AG09309 (cell line): Measurements from ENCODE around the gene ATP8A2.

ENCODE experiments used
- DNase-seq: peaks from one replicate; pipeline ENCODE4 v3.0.0-alpha.2; 2010; ENCODE audit warnings: low read depth
- H3K4me3 ChIP-seq: 2 replicates; pipeline ENCODE4 v1.5.1; 2011; ENCODE audit warnings: mild to moderate bottlenecking, low read depth, low read length, moderate library complexity; ENCODE audit not compliant: control insufficient read depth
- TF ChIP-seq, protein P1 (sequence below): IDR thresholded peaks from 2 replicates; pipeline ENCODE4 v1.5.1; 2011; ENCODE audit warnings: mild to moderate bottlenecking, low read depth, low read length, inconsistent platforms; ENCODE audit not compliant: insufficient read depth, control insufficient read depth; ENCODE audit errors: missing control alignments

ATP8A2 gene

DNA sequence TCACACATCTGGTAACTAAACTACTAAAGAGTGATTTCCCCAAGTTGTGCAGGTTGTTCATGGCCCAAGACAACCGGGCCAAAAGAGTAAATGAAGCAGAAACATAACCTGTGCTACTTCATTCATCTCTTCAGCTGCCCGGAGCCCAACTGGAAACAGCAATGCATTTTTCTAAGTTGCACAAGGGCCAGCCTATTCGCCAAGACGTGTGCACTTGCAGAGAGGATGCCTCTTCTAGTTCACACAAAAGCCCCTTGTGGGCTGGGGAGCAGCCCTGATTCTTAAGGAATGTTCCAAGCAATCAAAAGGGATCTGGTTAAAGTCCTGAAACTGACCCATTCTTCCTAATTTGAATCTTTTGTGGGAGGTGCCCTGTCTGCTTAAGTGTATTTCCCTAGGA, 404.2 kb downstream of the ATP8A2 start:
- TF ChIP-seq, protein P1, sequence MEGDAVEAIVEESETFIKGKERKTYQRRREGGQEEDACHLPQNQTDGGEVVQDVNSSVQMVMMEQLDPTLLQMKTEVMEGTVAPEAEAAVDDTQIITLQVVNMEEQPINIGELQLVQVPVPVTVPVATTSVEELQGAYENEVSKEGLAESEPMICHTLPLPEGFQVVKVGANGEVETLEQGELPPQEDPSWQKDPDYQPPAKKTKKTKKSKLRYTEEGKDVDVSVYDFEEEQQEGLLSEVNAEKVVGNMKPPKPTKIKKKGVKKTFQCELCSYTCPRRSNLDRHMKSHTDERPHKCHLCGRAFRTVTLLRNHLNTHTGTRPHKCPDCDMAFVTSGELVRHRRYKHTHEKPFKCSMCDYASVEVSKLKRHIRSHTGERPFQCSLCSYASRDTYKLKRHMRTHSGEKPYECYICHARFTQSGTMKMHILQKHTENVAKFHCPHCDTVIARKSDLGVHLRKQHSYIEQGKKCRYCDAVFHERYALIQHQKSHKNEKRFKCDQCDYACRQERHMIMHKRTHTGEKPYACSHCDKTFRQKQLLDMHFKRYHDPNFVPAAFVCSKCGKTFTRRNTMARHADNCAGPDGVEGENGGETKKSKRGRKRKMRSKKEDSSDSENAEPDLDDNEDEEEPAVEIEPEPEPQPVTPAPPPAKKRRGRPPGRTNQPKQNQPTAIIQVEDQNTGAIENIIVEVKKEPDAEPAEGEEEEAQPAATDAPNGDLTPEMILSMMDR, result no peak
- DNase-seq, result no peak
- no peak overlapping the region for H3K4me3 ChIP-seq

DNA sequence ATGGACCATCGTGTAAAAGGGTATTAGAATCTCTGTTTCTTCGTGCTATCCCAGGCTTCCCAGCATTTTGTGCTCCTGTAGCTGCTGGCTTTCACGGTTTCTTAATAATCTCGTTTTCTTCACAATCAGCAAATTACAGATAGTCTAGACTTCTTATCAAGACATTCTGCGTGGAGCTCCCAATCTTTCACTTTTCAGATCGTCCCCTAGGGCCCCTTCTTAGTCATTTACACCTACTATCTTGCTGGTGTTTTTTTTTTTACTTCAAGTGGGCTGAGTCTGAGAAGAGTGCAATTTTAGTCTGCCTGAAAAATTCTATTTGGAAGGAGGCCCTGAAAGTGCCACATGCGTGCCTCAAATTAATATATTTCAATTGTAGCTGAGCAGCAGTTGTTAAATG, 404.9 kb downstream of the ATP8A2 start:
- TF ChIP-seq, protein P1, result no peak
- H3K4me3 ChIP-seq, result no peak overlapping the region
- no peak for DNase-seq

DNA sequence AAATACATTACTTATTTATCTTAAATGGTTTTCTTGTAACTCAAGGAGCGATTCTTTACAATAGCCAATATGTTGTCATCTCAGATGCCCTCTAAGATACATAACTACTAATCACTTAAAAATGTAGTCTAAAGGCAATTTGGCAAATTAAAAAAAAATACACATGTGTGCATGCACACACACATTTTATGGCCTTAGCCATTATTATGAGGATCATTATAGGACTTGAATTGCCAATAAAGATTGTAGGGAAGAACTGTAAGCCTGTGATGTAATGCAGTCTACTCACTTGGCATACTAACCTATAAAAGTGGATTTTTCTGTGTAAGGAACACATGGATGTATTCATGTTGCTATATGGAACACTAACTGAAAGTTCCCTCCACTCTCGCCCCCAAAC, 405.7 kb downstream of the ATP8A2 start:
- no peak for DNase-seq
- H3K4me3 ChIP-seq, result no peak overlapping the region
- TF ChIP-seq, protein P1, result no peak

DNA sequence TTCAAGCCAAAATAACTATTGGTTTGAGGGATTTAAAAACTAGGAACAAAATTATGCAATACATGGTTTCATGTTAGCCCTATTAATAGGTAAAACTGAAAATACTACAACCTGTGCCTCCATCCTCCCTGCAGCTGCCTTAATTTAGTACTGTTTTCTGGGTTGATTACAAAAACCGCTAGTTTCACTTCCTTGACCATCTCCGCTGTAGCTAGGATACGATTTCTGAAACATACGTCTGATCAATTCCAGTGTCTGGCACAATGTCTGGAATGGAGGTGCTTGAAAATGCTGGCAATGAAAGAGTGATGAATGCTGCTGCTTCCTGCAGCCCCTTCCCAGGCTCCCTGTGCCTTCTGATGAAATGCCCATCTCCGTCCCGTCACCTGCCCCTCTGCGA, 406.6 kb downstream of the ATP8A2 start:
- TF ChIP-seq, protein P1, result no peak
- no peak overlapping the region for H3K4me3 ChIP-seq
- no peak for DNase-seq

DNA sequence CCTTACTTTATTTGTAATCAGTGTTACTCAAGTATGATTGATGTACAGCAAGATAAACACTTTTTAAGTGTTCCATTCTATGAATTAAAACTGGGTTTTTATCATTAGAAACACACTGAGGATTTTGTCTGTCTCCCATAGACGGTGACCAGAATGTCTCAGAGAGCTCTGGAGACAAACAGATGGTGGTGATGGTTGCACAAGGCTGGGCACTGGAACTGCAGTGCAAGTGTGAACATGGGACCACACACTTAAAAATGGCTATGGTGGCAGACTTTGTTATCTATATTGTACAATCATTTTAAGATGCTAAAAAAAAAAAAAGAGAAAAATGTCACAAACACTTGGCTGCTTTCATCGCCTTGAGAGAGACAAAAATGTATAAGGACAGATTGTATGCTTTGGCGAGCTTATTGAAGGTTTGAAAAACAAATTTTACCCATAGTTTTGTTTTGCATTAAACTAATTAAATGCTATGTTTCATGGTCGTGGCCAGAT, 407.1 kb downstream of the ATP8A2 start:
- TF ChIP-seq, protein P1, result no peak
- DNase-seq, result no peak
- no peak overlapping the region for H3K4me3 ChIP-seq

DNA sequence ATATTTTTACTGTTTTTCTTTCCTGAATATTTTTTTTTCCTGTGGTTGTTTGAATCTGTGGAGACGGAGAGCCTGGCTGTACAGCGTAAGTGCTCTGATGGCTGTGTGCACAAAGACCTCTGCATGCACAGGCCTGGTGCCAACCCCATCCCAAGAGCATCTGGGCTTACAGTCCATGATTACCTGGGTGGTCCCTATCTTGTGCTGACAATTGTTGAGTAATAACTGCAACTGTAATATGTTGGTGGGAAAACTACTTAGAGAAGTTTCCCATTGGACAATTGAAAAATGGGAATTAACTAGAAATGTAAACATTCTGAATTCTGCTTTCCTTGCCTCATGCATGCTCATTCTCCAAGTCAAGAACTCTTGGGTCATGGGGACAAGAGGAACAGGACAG, 411.3 kb downstream of the ATP8A2 start:
- DNase-seq, result no peak
- TF ChIP-seq, protein P1, result no peak

DNA sequence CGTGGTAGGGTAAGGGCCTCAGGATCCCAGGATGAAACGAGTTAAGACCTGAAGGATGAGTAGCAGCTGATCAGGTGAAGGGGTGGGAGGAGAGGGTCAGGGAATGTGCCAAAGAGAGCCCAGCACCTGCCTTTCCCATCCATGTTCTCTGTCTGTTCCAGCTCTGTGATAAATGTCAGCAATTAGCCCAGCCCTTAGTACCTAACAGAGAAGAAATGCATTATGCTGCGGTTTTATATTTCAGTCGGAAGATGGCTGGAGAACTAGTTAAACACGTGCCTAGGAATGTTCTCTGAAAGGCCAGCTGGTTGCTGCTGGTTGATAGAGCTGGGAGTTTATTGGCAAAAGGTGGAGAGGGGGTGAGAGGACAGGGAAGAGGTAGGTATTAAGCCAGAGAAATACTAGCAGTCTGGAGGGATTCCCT, 411.8 kb downstream of the ATP8A2 start:
- DNase-seq, result no peak
- TF ChIP-seq, protein P1, result no peak
- no peak overlapping the region for H3K4me3 ChIP-seq

More for the DNA sequence above, 411.3 kb downstream of the ATP8A2 start:
- H3K4me3 ChIP-seq, result no peak overlapping the region
